Skin epidermis (tissue), 12 donors: ENCODE measurements around the gene TRUB2.

Experiments used
- H3K27ac ChIP-seq, 21 experiments: fragments of 200-600 bp; sonication (generic) in 11 of 21; one replicate each; pipeline ENCODE4 v1.5.0; 2020; ENCODE audit warnings: mild to moderate bottlenecking in 3 of 21, inconsistent platforms in 2 of 21, moderate library complexity in 2 of 21
- H3K4me3 ChIP-seq, 7 experiments: fragments of 200-600 bp; sonication (generic) in 2 of 7; one replicate each; pipeline ENCODE4 v1.5.0; 2020; ENCODE audit warnings: inconsistent platforms in 2 of 7, mild to moderate bottlenecking in 2 of 7, moderate library complexity in 1 of 7

TRUB2 gene

DNA sequence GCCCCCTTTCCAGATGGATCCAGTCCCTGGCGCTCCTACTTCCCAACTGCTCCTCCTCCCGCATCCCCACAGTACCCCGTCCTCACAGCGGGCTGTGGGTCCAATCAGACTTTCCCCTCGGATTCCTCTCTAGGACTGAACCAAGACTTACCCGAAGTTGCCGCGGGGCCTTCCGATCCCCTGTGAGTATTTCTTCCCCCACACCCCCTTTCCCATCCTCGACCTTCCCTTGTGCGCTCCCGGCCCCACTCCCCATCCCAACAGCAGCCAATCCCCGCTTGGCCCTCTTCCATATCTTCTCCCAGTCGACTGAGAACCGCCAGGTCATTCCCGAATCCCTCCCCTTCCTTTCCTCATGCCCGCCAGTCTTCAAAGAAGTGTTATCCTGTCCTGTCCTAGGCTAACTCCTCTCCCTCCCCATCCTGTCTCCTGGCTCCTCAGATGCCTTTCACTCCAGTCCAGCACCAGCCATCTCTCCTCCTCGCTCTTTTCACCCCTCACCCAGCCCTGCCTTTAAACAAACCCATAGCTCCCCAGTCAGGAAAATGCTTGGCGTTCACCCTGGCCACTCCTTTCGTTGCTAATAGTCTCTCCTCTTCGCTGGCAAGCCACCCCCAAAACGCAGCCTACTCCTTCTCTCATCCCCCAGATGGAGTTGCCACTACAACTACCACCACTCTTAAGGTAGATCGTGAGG lies 45.5 kb downstream of the TRUB2 start:
- H3K27ac ChIP-seq, result peak overlapping the region; percentile 35 to 98 (median 89)
- H3K4me3 ChIP-seq, result peak overlapping the region; percentile 52 to 93 (median 89)

DNA sequence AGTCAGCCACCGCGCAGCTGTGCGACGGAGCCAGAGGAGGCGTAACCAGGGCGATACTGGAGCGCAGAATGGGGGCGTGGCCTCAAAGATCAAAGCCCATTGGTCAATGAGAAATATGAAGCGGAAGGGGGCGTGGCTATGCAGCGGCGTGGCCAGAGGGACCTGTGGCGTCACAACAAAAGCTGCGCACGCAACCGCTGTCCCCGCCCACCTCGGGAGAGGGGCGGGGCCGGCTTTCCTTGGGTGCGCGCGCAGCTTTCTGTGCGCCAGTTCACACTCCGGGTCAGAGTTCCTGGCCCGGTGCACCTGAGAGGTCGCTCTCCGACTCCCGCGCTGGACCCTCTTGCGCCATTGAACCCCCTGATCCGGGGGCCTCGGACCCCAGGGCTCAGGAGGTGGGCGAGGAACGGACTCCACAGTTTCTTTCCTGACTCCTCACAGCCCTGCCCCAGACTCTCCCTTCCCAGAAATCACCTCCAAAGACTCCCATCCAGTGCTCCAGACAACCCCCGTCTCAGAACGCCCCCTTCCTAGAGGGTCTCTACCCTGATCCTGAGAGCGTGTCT lies 46.2 kb downstream of the TRUB2 start, which contains the start of gene SWI5:
SWI5 (plus strand) TSS at position 269 of the 566 bp plus-strand sequence.
- Histone ChIP-seq H3K4me3 (peak within 1 kb of the TSS; percentile 58 to 93 (median 89)), H3K27ac (peak within 1 kb of the TSS; percentile 80 to 99 (median 95))

DNA sequence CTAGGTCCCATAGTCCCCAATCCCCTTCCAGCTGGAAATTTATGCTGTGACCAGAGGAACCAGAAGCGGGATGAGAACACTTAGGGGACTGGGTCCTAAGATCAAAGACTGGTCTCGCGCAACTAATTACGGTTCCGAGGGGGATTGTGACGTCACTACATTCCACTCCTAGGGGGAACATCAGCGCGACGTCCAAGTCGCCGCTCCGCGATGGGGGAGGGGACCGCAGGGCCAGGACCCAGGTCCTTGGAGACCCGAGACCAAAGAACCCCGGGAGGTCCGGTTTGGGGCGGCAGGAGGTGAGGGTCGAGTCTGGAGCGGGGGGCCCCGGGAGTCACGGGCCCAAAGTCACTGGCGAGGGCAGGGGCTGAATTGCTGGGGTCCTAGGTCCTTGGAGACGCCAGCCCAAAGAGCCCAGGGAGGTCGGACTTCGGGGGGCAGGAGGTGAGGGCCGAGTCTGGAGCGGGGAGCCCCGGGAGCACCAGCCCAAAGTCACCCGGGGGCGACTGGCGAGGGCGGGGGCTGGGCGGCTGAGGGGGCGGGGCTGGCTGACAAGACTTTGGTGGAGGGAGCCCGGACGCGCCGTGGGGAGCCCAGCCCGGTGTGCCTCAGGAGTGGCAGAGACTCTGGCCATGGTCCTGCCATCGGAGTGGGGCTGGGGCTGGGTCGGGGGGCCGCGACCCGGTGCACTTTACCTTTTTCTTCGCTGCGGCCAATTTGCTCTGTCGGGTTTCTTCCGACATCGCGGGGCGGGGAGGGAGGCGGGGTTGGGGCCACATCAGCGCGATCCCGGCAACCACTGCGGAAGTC lies 46.8 kb downstream of the TRUB2 start, which contains the start of gene GOLGA2:
GOLGA2 (minus strand) TSS at position 810 of the 810 bp plus-strand sequence; CDS start at position 779, 31 bp downstream.
- Histone ChIP-seq H3K27ac (peak within 1 kb of the TSS; percentile 80 to 99 (median 95)), H3K4me3 (peak within 1 kb of the TSS; percentile 58 to 93 (median 89))

DNA sequence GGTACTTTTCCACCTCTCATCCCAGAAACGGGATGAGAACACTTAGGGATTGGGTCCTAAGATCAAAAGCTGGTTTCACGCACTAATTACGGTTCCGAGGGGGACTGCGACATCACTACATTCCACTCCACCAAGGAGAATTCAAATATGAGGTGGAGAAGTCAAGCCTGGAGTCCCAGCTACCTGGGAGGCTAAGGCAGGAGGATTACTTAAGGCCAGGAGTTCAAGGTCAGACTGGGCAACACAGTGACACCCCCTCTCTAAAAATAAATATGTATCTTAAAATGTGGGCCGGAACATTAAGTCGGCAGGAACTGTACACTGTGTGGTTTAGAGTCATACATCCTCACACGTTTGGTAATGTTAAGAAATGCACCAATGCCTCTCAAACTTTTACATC lies 48.0 kb downstream of the TRUB2 start:
- peak overlapping the region in 7 of 21 experiments; percentile 10 to 99 (median 95) for H3K27ac ChIP-seq
- peak overlapping the region in 2 of 7 experiments; percentile 89 to 93 for H3K4me3 ChIP-seq

DNA sequence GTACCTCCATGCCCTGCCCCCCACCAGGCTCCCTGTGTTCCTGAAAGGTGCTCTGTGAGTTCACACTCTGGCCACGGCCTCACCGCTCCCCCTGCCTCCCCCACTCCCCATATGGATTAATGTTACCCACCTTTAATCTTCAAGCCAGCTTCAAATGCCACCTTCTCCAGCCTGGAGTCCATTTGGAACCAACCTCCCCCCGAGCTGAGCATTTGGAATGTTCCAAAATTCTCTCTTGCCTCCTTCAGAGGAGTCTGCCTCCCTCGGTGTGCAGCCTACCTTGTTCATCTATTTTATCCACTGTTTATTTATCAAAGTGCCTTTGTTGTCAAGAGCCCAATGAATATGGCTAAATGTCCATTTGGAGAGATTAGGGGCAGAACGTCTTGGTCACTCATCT lies 50.7 kb downstream of the TRUB2 start:
- Histone ChIP-seq H3K4me3 (no peak overlapping the region), H3K27ac (peak overlapping the region in 10 of 21 experiments; percentile 1 to 49 (median 28))

DNA sequence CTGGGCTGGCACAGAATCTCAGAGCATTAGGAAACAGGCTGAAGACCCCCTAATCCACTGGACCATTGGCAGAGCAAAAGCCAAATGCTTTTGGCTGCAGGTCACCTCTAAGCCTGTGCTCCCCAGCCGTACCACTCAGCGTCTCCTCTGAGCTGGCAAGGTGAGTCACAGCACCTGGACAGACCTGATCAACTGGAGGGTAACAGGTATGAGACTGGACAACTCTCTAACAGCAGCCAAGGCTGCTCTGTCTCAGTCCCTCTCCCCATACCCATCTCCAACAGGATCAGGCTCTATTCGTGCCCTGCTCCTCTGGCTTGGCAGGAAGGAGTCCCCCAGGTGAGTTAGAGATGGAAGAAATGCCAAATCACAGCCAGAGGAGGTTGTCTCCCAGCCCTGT lies 51.1 kb downstream of the TRUB2 start:
- Histone ChIP-seq H3K4me3 (no peak overlapping the region), H3K27ac (peak overlapping the region in 12 of 21 experiments; percentile 1 to 49 (median 28))

DNA sequence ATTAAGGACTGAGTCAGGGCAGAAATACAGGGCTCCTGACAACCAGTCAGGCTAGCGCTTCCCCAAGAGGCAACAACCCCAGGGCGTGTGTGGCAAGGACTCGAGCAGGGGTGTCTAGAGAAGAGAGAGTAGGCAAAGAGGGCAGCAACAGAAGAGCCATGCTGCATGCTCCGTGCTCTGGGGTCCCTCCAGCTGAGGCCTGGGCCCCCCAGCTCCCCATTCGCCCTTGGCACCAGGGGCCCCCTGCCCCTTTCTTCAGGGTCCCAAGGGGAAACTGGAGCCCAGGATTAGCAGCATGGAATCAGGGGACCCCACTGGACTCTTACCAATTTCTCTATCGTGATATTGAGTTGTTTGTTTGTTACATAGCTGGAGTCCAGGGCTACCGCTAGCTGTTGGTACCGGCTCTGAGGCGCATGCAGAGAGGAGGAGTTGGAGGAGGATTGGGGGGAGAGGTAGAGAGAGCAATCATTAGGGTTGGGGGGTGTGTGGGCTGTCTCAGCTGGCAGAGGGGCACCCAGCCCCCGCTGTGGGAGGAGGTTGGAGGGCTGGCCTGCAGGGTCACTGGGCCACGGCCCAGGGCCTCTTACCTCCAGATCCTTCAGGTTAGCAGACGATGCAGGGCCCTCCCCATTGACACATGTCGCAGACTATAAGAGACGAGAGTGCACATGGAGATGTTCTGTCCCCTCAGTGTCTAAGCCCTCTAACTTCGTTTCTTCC lies 55.2 kb downstream of the TRUB2 start:
- no peak overlapping the region for H3K4me3 ChIP-seq
- peak overlapping the region in 1 of 21 experiments; percentile 5 for H3K27ac ChIP-seq

DNA sequence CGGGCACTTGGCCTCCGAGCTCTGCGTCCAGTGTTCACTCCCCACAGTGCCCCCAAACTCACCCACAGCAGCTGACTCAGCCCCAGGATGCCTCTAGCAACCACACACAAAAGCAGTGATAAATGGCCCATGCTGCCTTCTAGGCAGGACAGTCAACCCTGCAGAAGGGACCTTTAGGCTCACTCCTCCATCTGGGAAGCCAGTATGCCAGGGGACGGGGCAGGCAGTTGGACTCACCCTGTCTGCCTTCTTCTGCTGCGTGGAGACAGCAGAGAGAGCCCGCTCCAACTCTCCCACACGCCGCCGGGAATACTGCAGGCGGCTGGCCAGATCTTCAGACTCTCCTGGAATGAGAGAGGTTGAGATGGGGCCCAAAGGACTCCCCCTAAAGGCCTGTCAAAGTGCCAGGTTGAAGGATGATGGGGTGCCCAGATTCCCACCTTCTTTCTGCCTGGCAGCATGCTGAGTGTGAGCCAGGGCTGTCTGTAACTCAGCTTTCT lies 56.8 kb downstream of the TRUB2 start:
- Histone ChIP-seq H3K4me3 (no peak overlapping the region), H3K27ac (peak overlapping the region in 1 of 21 experiments; percentile 59)

DNA sequence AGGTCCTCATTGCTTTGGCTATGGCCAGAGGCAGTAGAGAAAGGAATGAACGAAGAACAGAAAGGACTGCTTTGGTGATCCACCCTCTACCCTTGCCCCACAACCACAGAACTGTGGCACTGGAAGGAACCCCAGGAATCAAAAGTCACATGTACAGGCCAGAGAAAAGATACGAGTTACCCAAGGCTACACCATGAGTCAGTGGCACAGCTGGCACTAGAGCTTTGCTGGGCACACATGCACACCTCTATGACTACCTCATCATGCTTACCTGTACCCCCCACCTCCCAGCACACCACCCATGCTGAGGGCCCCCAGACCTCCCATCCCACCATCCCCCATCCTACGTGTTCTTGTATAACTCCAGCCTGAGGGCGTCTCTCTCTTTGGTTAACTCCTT lies 59.6 kb downstream of the TRUB2 start:
- Histone ChIP-seq H3K4me3 (no peak overlapping the region), H3K27ac (peak overlapping the region in 2 of 21 experiments; percentile 26 to 48)

DNA sequence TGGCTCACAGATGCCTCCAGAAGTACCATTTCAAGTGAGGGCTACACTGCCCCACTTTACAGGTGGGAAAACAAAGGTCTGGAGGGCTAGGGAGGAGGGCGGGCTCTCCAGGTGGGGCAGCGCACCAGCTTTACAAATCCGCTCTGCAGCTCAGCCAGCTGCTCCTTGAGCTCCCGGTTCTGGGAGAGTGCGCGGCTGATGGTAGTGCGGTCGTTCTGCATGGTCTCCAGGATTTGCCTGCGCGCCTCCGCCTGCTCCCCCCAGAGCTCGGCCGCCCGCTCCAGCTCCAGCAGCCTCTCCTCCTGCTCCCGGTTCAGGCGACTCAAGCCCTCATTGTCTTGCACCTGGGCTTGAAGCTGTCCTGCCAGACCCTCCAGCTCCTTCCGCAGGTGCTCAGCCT lies 61.9 kb downstream of the TRUB2 start:
- no peak overlapping the region for H3K4me3 ChIP-seq
- no peak overlapping the region for H3K27ac ChIP-seq

DNA sequence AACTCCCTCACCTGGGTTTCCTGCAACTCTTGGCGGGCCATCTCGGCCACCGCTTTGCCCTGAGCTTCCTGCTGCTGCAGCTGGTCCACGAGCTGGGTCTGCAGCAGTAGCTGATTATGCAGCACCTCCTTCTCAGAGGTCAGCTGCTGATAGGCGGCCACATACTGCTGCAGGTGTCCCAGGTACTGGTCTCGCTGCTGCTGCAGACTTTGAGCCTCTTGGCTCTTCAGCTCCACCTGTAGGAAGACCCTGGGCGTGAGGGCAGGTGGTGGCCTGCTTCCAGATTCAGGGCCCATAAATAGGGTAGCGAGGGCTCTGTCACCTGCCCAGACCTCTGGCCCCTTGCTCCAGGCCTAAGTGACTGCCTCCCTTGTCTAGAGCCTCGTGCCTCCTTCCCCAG lies 63.1 kb downstream of the TRUB2 start:
- H3K27ac ChIP-seq, result no peak overlapping the region
- no peak overlapping the region for H3K4me3 ChIP-seq

DNA sequence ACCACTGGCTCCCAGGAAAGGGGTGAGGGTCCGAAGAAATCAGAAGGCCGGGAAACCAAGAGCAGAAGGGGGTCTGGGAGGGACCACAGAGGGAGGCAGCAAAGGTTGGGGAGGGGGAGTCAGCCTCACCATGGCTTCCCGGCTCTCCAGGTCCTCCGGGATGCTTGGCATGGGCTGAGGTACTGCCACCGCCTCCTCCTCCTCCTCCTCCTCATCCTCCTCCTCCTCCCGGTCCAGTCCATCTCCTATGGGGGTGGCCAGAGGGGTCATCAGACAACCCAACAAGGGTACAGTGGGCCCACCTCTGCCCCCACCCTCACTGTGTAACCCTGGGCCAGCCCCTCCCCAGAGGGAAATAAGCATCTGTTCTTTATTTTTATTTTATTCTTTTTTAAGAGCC lies 63.9 kb downstream of the TRUB2 start:
- Histone ChIP-seq H3K4me3 (no peak overlapping the region), H3K27ac (no peak overlapping the region)

DNA sequence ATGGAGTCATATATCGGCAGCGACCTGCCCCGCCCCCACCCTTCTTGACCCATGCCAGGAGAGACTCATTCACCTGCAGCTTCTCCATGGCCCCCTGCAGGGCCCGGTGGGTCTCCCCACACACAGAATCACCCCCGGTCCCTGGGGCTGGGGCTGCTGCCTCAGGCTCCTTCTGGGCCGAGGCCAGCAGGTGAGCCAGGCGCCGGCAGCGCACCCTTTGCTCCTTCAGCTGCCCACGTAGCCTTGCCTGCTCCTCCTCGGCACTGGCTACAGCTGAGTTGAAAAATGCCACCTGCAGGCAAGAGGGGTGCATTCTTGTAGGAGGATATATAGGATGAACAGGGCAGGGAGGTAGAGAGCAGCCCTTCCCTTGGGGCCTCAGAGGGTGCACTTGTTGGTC lies 64.3 kb downstream of the TRUB2 start:
- Histone ChIP-seq H3K27ac (no peak overlapping the region), H3K4me3 (no peak overlapping the region)

DNA sequence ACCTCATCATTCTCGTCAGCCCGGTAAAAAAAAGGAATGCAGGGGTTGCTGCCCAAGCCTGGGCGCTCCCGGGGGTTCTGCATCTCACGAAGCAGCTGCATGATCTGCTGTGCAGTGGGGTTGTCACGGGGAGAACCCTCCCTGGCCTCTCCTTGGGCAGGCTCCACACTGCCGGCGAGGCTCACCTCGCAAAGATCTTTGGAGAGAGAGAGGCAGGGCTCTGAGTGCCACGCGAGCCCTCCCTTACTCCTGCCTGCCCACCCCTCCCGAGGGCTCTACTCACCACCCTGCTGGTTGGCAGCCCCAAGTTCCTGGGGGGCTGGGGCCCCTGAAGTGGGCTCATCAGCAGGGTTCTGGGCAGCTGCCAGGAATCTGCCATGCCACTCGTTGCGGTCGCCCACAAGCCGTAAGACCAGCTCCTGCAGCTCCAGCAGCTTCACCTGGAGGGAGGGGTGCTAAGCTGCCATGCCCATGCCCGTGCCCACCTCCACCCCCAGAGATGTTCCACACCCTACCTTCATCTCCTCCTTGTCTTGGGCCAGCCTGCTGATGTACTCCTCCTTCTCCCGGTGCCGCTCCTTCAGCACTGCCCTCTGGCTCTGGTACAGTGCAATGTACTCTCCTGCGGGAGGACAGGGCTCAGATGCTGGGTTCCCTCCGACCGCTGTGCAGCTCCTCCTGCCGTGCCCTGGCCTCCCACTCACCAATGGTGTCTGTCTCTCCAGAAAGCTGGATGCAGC lies 65.0 kb downstream of the TRUB2 start:
- Histone ChIP-seq H3K27ac (no peak overlapping the region), H3K4me3 (no peak overlapping the region)
